GM19455 (cell line): ENCODE data around the gene ADAMTS17.
"Not testable (repeated sequence)": the region's sequence is repeated elsewhere in the genome, so short reads cannot be mapped to it uniquely, and the experiment has no call there.

ENCODE experiments used
- ATAC-seq: cut with Tn5 transposase; IDR thresholded peaks from one replicate; pipeline ENCODE4 v1.9.1; 2021; ENCODE audit not compliant: unreplicated experiment

The ADAMTS17 gene

GRCh38 chr15:99983171-99983885 lies 358.4 kb downstream of the ADAMTS17 start:
- no peak for ATAC-seq

GRCh38 chr15:99982662-99983061 lies 359.1 kb downstream of the ADAMTS17 start:
- ATAC-seq = no peak

- no peak for ATAC-seq
Measured at GRCh38 chr15:99981839-99982658, 359.7 kb downstream of the ADAMTS17 start.

- ATAC-seq = no peak
Measured at GRCh38 chr15:99981191-99981647, 360.6 kb downstream of the ADAMTS17 start.

GRCh38 chr15:99980752-99981151 lies 361.0 kb downstream of the ADAMTS17 start:
- ATAC-seq = no peak

GRCh38 chr15:99979886-99980285 lies 361.9 kb downstream of the ADAMTS17 start:
- not testable (repeated sequence) for ATAC-seq

- ATAC-seq = no peak
Measured at GRCh38 chr15:99979371-99979770, 362.4 kb downstream of the ADAMTS17 start.

GRCh38 chr15:99978426-99978825 lies 363.3 kb downstream of the ADAMTS17 start:
- ATAC-seq = no peak

GRCh38 chr15:99977929-99978328 lies 363.8 kb downstream of the ADAMTS17 start:
- no peak for ATAC-seq

- no peak for ATAC-seq
Measured at GRCh38 chr15:99976811-99977271, 364.9 kb downstream of the ADAMTS17 start.

- no peak for ATAC-seq
Measured at GRCh38 chr15:99976000-99976399, 365.8 kb downstream of the ADAMTS17 start.

GRCh38 chr15:99974246-99974645 lies 367.5 kb downstream of the ADAMTS17 start:
- no peak for ATAC-seq

GRCh38 chr15:99973351-99973750 lies 368.4 kb downstream of the ADAMTS17 start:
- ATAC-seq = no peak

GRCh38 chr15:99970891-99971430 lies 370.8 kb downstream of the ADAMTS17 start:
- no peak for ATAC-seq

GRCh38 chr15:99969261-99969920 lies 372.4 kb downstream of the ADAMTS17 start:
- ATAC-seq = no peak

GRCh38 chr15:99967841-99968371 lies 373.9 kb downstream of the ADAMTS17 start:
- ATAC-seq = no peak

- no peak for ATAC-seq
Measured at GRCh38 chr15:99966815-99967214, 375.0 kb downstream of the ADAMTS17 start.

GRCh38 chr15:99965376-99965775 lies 376.4 kb downstream of the ADAMTS17 start:
- no peak for ATAC-seq

- ATAC-seq = no peak
Measured at GRCh38 chr15:99963976-99964375, 377.8 kb downstream of the ADAMTS17 start.

- no peak for ATAC-seq
Measured at GRCh38 chr15:99963096-99963825, 378.5 kb downstream of the ADAMTS17 start.
